ENCODE measurements around the gene MRPL23.

MRPL23 gene

DNA sequence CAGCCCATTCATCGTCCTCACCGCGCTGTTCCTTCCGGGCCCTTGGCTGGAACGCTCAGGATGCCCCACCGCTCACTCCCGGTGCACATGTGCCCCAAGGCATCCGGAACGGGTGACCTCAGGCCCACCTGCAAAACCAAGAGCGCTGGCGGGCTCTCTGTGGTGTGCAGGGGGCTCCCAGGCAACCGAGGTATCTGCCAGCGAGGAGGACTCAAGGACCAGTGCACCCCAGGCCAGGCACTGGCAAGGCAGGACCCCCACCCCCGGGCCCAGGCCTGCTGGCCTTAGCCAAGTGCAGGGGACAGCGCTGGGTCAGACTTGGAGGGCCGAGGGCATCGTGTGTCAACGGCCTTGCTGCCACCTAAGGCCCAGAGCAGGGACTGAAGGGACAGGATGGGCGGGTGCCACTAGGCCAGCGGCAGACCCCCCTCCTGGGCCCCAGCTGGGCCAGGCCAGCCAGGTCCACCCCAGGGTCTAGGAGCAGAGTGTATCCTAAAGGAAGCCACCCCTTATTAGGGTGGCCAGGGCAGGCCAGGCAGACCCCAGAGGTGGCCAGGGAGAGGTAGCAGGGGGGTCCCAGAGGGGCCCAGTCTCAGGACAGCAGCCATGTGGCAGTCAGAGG is 19.2 kb upstream of the MRPL23 start:
- no peak overlapping the region for H3K27ac ChIP-seq (ENCODE audit: low read depth, low read length)
- no peaks in the 10 kb centered on the region for H3K36me3 ChIP-seq (ENCODE audit: control insufficient read depth in 5 of 5, insufficient read depth in 5 of 5, low read length in 5 of 5)
- peaks cover 1 to 90% (median 58%) of the 10 kb centered on the region in 5 donors for H3K4me1 ChIP-seq (ENCODE audit: control insufficient read depth in 5 of 5, insufficient read depth in 5 of 5, low read length in 5 of 5)
- peaks cover 11 to 40% (median 16%) of the 10 kb centered on the region in 5 donors for H3K27me3 ChIP-seq (ENCODE audit: control insufficient read depth in 5 of 5, insufficient read depth in 4 of 5, low read length in 5 of 5)
- no peaks in the 10 kb centered on the region for H3K9me3 ChIP-seq (ENCODE audit: control insufficient read depth in 5 of 5, low read length in 5 of 5)
- H3K9ac ChIP-seq (ENCODE audit: low read length in 5 of 5), result peak overlapping the region in 1 of 5 donors; percentile 61
- peak overlapping the region in 2 of 5 donors; percentile 36 to 40 for H3K4me3 ChIP-seq (ENCODE audit: low read depth in 1 of 5, low read length in 5 of 5)

DNA sequence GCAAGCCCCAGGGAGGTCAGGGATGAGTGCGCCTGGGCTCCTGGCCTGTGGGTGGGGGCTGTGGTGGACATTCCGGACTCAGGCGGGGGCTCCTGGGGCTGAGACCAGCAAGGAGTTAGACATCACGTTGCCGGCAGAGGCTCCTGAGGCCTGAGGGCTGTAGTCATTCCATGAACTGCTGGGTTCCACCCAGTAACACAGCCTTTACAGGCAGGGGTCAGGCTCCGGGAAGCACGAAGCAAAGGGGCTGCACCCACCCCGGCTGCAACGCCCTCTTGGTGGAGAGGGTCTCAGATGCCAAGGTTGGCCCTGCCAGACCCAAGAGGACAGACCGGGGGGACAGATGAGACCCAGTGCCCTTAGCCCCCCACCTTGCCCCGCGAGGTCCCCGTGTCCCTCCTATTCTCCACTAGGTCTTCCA is 18.7 kb upstream of the MRPL23 start:
- Histone ChIP-seq H3K27me3 (ENCODE audit: control insufficient read depth in 5 of 5, insufficient read depth in 4 of 5, low read length in 5 of 5) (peaks cover 12 to 44% (median 16%) of the 10 kb centered on the region in 5 donors), H3K9me3 (ENCODE audit: control insufficient read depth in 5 of 5, low read length in 5 of 5) (no peaks in the 10 kb centered on the region), H3K4me1 (ENCODE audit: control insufficient read depth in 5 of 5, insufficient read depth in 5 of 5, low read length in 5 of 5) (peaks cover 1 to 86% (median 58%) of the 10 kb centered on the region in 5 donors), H3K27ac (ENCODE audit: low read depth, low read length) (no peak overlapping the region), H3K36me3 (ENCODE audit: control insufficient read depth in 5 of 5, insufficient read depth in 5 of 5, low read length in 5 of 5) (no peaks in the 10 kb centered on the region), H3K9ac (ENCODE audit: low read length in 5 of 5) (no peak overlapping the region), H3K4me3 (ENCODE audit: low read depth in 1 of 5, low read length in 5 of 5) (peak overlapping the region in 2 of 5 donors; percentile 36 to 40)

DNA sequence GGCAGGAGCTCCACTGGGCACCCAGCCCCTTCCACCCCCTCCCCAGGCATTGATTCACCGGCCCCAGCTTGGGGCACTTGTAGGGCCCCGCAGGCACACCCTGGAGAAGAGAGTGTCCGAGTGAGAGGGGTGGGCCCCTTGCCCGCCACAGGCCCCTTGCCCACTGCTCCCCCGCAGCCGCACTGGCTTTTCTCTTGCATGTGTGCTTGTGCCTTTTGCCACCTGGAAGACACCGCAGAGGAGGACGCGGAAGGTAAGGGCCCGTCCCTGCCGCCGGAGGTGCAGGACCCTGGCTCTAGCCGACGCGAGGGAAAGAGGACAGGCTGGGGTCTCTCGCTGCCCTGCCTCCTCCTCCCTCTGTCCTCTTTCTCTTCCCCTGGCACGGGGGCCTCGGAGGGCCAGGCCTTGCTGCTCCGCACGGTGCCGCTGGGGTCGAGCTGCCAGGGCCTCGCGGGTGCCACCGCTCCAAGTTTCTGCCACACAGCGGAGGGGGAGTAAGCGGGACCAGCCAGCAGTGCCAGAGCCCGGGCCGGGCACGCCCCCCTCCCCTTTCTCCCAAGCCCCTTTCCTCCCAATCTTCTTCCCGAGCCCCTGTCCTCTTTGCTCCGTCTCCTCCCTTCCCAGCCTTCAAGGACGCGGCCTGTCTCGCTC is 18.1 kb upstream of the MRPL23 start:
- Histone ChIP-seq H3K4me1 (ENCODE audit: control insufficient read depth in 5 of 5, insufficient read depth in 5 of 5, low read length in 5 of 5) (peaks cover 1 to 80% (median 58%) of the 10 kb centered on the region in 5 donors), H3K4me3 (ENCODE audit: low read depth in 1 of 5, low read length in 5 of 5) (no peak overlapping the region), H3K27ac (ENCODE audit: low read depth, low read length) (no peak overlapping the region), H3K36me3 (ENCODE audit: control insufficient read depth in 5 of 5, insufficient read depth in 5 of 5, low read length in 5 of 5) (no peaks in the 10 kb centered on the region), H3K27me3 (ENCODE audit: control insufficient read depth in 5 of 5, insufficient read depth in 4 of 5, low read length in 5 of 5) (peaks cover 12 to 40% (median 20%) of the 10 kb centered on the region in 5 donors), H3K9me3 (ENCODE audit: control insufficient read depth in 5 of 5, low read length in 5 of 5) (no peaks in the 10 kb centered on the region), H3K9ac (ENCODE audit: low read length in 5 of 5) (no peak overlapping the region)

DNA sequence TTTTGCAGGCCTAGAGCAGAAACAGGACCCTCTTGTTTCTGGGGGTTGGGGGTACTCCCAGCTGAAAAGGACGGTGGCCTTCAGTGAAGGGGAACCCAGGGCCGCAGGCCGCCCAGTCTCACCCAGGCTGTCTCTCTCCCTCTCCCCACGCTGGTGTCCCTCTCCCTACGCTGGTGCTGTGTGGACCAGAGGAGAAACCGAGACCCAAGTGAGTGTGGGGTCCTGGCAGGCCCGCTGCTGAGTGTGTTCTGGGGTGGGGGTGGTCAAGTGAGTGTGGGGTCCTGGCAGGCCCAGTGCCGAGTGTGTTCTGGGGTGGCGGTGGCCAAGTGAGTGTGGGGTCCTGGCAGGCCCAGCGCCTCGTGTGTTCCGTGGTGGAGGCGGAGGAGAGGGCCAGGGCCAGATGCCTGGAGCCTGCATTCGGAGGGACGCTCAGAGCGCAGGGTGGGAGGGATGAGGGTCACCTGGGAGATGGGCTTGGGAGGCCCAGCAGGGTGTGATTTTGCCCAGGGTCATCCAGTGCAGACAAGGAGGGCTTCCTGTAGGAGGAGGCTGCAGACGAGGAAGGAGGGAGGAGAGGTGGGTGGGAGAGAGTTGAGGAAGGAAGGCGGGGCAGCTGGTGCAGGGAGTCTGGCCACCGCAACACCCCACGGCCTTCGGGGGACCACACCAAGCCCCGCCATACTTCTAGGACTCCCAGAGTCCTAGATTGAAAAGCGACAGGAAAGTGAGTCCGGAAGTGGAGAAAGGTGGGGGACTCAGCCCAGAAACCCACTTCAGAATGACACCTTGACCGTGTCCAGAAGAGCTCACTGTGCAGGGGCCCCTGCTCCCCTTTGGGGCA is 17.3 kb upstream of the MRPL23 start:
- Histone ChIP-seq H3K27me3 (ENCODE audit: control insufficient read depth in 5 of 5, insufficient read depth in 4 of 5, low read length in 5 of 5) (peaks cover 12 to 33% (median 20%) of the 10 kb centered on the region in 5 donors), H3K27ac (ENCODE audit: low read depth, low read length) (peak overlapping the region; percentile 15), H3K4me3 (ENCODE audit: low read depth in 1 of 5, low read length in 5 of 5) (no peak overlapping the region), H3K9me3 (ENCODE audit: control insufficient read depth in 5 of 5, low read length in 5 of 5) (no peaks in the 10 kb centered on the region), H3K9ac (ENCODE audit: low read length in 5 of 5) (no peak overlapping the region), H3K4me1 (ENCODE audit: control insufficient read depth in 5 of 5, insufficient read depth in 5 of 5, low read length in 5 of 5) (peaks cover 1 to 73% (median 58%) of the 10 kb centered on the region in 5 donors), H3K36me3 (ENCODE audit: control insufficient read depth in 5 of 5, insufficient read depth in 5 of 5, low read length in 5 of 5) (no peaks in the 10 kb centered on the region)

DNA sequence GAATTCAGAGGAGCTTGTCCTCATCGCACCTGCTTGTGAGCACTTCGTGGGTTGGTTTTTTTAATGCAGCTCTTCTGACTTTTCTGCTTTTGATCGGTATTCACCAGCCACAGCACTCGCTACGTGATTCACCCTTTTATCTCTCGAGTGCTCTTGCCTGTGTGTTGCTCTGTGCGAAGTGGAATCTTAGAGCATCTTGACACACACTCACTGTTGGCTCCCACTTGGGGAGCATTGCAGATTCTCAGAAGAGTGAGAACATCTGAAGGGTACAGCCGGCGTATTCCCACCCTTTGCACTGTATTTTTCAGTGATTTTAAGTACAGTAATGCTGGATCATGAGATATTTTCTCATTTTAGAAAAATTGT is 16.7 kb upstream of the MRPL23 start:
- H3K27ac ChIP-seq (ENCODE audit: low read depth, low read length), result peak overlapping the region; percentile 15
- no peak overlapping the region for H3K4me3 ChIP-seq (ENCODE audit: low read depth in 1 of 5, low read length in 5 of 5)
- H3K4me1 ChIP-seq (ENCODE audit: control insufficient read depth in 5 of 5, insufficient read depth in 5 of 5, low read length in 5 of 5), result peaks cover 1 to 70% (median 58%) of the 10 kb centered on the region in 5 donors
- peaks cover 12 to 31% (median 20%) of the 10 kb centered on the region in 5 donors for H3K27me3 ChIP-seq (ENCODE audit: control insufficient read depth in 5 of 5, insufficient read depth in 4 of 5, low read length in 5 of 5)
- H3K36me3 ChIP-seq (ENCODE audit: control insufficient read depth in 5 of 5, insufficient read depth in 5 of 5, low read length in 5 of 5), result no peaks in the 10 kb centered on the region
- no peak overlapping the region for H3K9ac ChIP-seq (ENCODE audit: low read length in 5 of 5)
- no peaks in the 10 kb centered on the region for H3K9me3 ChIP-seq (ENCODE audit: control insufficient read depth in 5 of 5, low read length in 5 of 5)

DNA sequence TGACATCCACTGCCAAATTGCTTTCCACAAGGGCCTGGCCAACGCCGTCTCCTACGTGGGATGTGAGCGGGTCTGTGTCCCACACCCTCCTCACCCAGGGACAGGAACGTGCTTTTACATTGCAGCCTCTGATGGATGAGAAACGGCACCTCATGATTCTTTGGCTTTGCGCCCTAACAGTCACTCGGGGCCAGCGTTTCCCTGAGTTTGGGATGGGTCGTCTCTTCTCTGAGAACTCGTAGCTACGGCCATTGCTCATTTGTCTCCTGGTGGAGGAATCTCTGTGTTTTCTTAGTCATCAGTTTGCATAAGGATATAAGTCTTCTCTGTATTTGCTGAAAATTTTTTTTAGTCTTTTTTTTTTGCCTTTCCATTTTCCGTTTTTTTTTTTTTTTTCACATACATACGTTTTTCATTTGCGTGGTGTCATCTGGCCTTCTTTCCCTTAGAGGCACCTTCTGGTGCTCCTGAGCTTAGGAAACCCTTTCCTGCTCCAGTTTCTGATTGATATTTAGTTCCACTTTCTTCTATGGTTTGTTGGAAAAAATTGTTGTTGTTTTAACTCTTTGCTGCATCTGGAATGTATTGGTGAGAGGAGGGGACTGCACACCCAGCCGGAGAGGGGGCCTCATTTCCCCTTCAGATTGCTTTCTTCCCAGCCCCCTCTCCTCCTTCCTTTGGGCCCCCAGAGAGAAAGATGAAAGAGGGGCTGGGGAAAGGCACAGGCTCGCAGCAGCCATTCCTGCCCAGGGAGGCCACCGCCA is 15.6 kb upstream of the MRPL23 start:
- Histone ChIP-seq H3K4me1 (ENCODE audit: control insufficient read depth in 5 of 5, insufficient read depth in 5 of 5, low read length in 5 of 5) (peaks cover 1 to 59% (median 54%) of the 10 kb centered on the region in 5 donors), H3K9me3 (ENCODE audit: control insufficient read depth in 5 of 5, low read length in 5 of 5) (no peaks in the 10 kb centered on the region), H3K27ac (ENCODE audit: low read depth, low read length) (peak overlapping the region; percentile 16), H3K9ac (ENCODE audit: low read length in 5 of 5) (no peak overlapping the region), H3K27me3 (ENCODE audit: control insufficient read depth in 5 of 5, insufficient read depth in 4 of 5, low read length in 5 of 5) (peaks cover 12 to 28% (median 17%) of the 10 kb centered on the region in 5 donors), H3K4me3 (ENCODE audit: low read depth in 1 of 5, low read length in 5 of 5) (no peak overlapping the region), H3K36me3 (ENCODE audit: control insufficient read depth in 5 of 5, insufficient read depth in 5 of 5, low read length in 5 of 5) (no peaks in the 10 kb centered on the region)

DNA sequence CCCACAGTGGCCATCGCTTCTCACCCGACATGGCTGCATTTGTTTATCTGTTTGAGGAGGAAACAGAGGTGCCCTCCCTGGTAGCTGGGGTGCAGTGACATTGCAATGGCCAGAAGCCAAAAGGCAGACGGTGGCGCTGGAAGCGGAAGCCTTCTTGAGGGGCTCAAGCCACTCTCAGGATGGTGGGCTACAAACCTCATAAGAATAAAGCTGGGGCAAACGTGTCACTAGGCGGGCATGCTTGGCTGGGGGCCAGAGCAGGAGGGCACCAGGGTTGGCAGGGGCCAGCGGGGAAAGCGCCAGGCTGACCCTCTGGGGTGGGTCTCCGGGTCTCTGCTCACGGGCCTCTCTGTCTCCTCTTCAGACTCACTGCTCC is 15.0 kb upstream of the MRPL23 start:
- Histone ChIP-seq H3K4me1 (ENCODE audit: control insufficient read depth in 5 of 5, insufficient read depth in 5 of 5, low read length in 5 of 5) (peaks cover 1 to 54% (median 48%) of the 10 kb centered on the region in 5 donors), H3K9ac (ENCODE audit: low read length in 5 of 5) (no peak overlapping the region), H3K27me3 (ENCODE audit: control insufficient read depth in 5 of 5, insufficient read depth in 4 of 5, low read length in 5 of 5) (peaks cover 6 to 25% (median 11%) of the 10 kb centered on the region in 5 donors), H3K27ac (ENCODE audit: low read depth, low read length) (peak overlapping the region; percentile 16), H3K9me3 (ENCODE audit: control insufficient read depth in 5 of 5, low read length in 5 of 5) (no peaks in the 10 kb centered on the region), H3K4me3 (ENCODE audit: low read depth in 1 of 5, low read length in 5 of 5) (no peak overlapping the region), H3K36me3 (ENCODE audit: control insufficient read depth in 5 of 5, insufficient read depth in 5 of 5, low read length in 5 of 5) (peaks cover 0 to 3% (median 0%) of the 10 kb centered on the region in 5 donors)

DNA sequence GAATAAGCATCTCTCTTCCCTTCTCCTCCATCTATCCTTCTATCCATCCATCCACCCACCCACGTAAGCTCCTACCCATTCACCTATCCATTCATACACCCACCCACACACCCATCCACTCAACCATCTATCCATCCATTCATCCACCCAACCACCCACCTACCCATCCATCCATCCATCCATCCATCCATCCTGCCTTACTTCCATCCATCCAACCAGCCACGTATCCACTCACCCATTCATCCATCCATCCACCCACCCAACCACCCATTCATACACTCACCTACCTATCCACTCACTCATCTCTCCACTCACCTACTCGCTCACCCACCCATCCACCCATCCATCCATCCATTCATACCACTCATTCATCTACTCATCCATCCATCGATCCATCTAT is 14.5 kb upstream of the MRPL23 start:
- Histone ChIP-seq H3K4me1 (ENCODE audit: control insufficient read depth in 5 of 5, insufficient read depth in 5 of 5, low read length in 5 of 5) (peaks cover 1 to 48% (median 42%) of the 10 kb centered on the region in 5 donors), H3K27me3 (ENCODE audit: control insufficient read depth in 5 of 5, insufficient read depth in 4 of 5, low read length in 5 of 5) (peaks cover 2 to 21% (median 12%) of the 10 kb centered on the region in 5 donors), H3K36me3 (ENCODE audit: control insufficient read depth in 5 of 5, insufficient read depth in 5 of 5, low read length in 5 of 5) (peaks cover 0 to 3% (median 0%) of the 10 kb centered on the region in 5 donors), H3K27ac (ENCODE audit: low read depth, low read length) (no peak overlapping the region), H3K4me3 (ENCODE audit: low read depth in 1 of 5, low read length in 5 of 5) (no peak overlapping the region), H3K9me3 (ENCODE audit: control insufficient read depth in 5 of 5, low read length in 5 of 5) (no peaks in the 10 kb centered on the region), H3K9ac (ENCODE audit: low read length in 5 of 5) (no peak overlapping the region)

DNA sequence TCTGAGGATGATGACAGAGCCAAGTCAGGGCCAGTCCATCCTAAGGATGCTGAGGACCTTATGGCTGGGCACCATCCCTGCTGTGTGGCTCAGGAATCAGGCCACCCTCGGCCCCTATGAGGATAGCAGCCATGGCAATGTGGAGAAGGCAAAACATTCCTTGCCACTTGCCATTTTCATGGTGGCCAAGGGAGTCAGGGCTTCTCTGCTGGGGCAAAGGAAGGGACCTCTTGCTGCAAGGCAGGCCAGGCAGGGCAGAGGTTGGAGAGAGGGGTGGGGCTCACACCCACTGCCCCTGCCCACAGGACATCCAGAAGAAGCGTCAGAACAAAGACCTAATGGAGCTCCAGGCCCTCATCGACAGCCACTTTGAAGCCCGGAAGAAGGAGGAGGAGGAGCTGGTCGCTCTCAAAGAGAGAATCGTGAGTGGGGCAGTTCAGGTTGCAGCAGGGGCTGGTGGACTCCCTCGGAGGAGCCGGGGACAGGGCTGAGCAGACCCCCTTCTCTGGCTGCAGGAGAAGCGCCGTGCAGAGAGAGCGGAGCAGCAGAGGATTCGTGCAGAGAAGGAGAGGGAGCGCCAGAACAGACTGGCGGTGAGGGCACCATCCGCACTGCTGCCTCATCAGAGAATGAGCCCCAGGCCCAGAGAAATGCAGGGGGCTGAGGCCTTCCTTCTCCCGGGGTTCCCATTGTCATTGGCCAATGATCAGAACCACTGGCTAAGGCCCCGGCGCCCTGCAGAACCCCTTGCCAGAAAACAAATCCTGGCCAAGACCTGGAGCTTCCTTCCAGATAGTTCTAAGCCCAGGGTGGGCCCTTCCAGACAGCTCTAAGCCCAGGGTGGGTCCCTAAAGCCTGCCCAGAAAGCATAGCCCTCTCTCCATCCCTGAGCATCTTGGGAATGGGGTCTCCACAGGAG is 13.5 kb upstream of the MRPL23 start:
- Histone ChIP-seq H3K27me3 (ENCODE audit: control insufficient read depth in 5 of 5, insufficient read depth in 4 of 5, low read length in 5 of 5) (peaks cover 0 to 19% (median 7%) of the 10 kb centered on the region in 5 donors), H3K4me3 (ENCODE audit: low read depth in 1 of 5, low read length in 5 of 5) (no peak overlapping the region), H3K9me3 (ENCODE audit: control insufficient read depth in 5 of 5, low read length in 5 of 5) (no peaks in the 10 kb centered on the region), H3K4me1 (ENCODE audit: control insufficient read depth in 5 of 5, insufficient read depth in 5 of 5, low read length in 5 of 5) (peaks cover 1 to 45% (median 39%) of the 10 kb centered on the region in 5 donors), H3K9ac (ENCODE audit: low read length in 5 of 5) (no peak overlapping the region), H3K36me3 (ENCODE audit: control insufficient read depth in 5 of 5, insufficient read depth in 5 of 5, low read length in 5 of 5) (peaks cover 0 to 3% (median 0%) of the 10 kb centered on the region in 5 donors), H3K27ac (ENCODE audit: low read depth, low read length) (no peak overlapping the region)

Data from subcutaneous abdominal adipose tissue (tissue), 5 donors.